Tibial artery (tissue), 4 donors: Measurements from ENCODE around the gene ACE2.

Experiments used
- DNase-seq, 2 donors: peaks; one replicate each; pipeline ENCODE4 v3.0.0-alpha.2; 2019
- H3K27ac ChIP-seq, 2 donors: fragments of 200-600 bp; sonication (generic) in 1 of 2; 1 replicate in 1 of 2; 2 replicates in 1 of 2; pipeline ENCODE4 v1.5.1; 2018 to 2019; ENCODE audit warnings: mild to moderate bottlenecking in 1 of 2
- H3K27me3 ChIP-seq, 2 donors: fragments of 200-600 bp; sonication (generic) in 1 of 2; one replicate each; pipeline versions ENCODE4 v1.5.1 to v1.6.0; 2016 to 2019
- H3K36me3 ChIP-seq, 3 donors: fragments of 200-600 bp; sonication (generic) in 2 of 3; one replicate each; pipeline ENCODE4 v1.5.1; 2016 to 2019; ENCODE audit warnings: mild to moderate bottlenecking in 2 of 3
- H3K4me1 ChIP-seq, 4 donors: fragments of 200-600 bp; sonication (generic) in 2 of 4; 1 replicate in 3 of 4; 2 replicates in 1 of 4; pipeline ENCODE4 v1.5.1; 2016 to 2019
- H3K4me3 ChIP-seq, 2 donors: fragments of 200-600 bp; sonication (generic) in 1 of 2; 1 replicate in 1 of 2; 2 replicates in 1 of 2; pipeline ENCODE4 v1.5.1; 2018 to 2019; ENCODE audit warnings: mild to moderate bottlenecking in 2 of 2
- H3K9me3 ChIP-seq, 3 donors: fragments of 200-600 bp; sonication (generic) in 1 of 3; one replicate each; pipeline ENCODE4 v1.5.1; 2016 to 2019
- intact Hi-C: fragments of 100-400 bp; cut with DNase I; formaldehyde crosslinking; loops from one replicate; pipeline ENCODE4 v1.15.0; 2023; ENCODE audit warnings: low total_unique reads
- TF ChIP-seq, protein P1 (sequence below), 2 experiments: fragments of 200-600 bp in 1 of 2; fragments of 450-650 bp in 1 of 2; IDR thresholded peaks; one replicate each; pipeline ENCODE4 v1.5.1; 2017 to 2019; ENCODE audit warnings: antibody characterized with exemption in 2 of 2, mild to moderate bottlenecking in 1 of 2, moderate library complexity in 1 of 2

The ACE2 gene

DNA sequence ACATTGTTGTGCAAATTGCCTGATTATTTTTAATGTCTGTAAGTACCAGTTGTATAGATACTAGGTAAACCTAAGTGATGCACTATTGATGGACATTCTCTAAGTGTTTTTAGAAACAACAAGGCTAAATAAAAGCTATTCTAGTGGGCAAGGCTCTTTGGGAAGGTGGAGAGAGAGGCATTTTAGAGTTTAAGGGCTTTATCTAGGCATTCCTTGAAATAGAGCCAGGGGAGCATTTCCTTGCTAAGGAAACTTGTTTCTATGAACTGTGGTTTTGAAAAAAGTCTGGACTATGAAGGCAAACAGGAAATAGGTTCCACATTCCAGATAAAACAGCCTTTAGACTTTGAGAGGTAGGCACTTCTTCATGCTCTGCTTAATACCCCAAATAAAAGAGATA is 76.3 kb downstream of the ACE2 start:
- intact Hi-C loops: no loop called here
- H3K27ac ChIP-seq: no peak overlapping the region

DNA sequence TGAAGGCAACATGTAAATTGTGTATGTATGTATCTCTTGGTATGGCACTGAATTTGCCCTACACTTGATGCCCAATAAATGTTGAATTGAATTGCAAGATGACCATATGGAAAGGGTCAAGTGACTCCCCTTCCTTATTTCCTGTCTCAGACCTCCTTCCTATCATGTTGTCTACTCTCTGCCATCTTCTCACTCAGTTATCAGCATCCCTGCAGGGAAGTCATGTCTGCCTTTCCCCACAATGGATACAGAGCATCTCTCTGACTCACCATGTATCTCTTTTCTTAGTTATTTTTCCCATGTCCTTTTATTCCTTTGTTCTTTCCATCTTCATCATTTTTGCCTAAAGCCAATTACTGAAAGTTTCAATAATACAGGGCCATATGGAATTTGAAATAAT is 77.7 kb downstream of the ACE2 start:
- H3K27me3 ChIP-seq: no peaks in the 10 kb centered on the region
- no peak overlapping the region for H3K4me3 ChIP-seq
- intact Hi-C loops: no loop called here
- no peak overlapping the region for H3K27ac ChIP-seq
- no peaks in the 10 kb centered on the region for H3K9me3 ChIP-seq
- TF ChIP-seq, protein P1, sequence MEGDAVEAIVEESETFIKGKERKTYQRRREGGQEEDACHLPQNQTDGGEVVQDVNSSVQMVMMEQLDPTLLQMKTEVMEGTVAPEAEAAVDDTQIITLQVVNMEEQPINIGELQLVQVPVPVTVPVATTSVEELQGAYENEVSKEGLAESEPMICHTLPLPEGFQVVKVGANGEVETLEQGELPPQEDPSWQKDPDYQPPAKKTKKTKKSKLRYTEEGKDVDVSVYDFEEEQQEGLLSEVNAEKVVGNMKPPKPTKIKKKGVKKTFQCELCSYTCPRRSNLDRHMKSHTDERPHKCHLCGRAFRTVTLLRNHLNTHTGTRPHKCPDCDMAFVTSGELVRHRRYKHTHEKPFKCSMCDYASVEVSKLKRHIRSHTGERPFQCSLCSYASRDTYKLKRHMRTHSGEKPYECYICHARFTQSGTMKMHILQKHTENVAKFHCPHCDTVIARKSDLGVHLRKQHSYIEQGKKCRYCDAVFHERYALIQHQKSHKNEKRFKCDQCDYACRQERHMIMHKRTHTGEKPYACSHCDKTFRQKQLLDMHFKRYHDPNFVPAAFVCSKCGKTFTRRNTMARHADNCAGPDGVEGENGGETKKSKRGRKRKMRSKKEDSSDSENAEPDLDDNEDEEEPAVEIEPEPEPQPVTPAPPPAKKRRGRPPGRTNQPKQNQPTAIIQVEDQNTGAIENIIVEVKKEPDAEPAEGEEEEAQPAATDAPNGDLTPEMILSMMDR (IDR thresholded peaks at IDR 0.05): no peak
- no peaks in the 10 kb centered on the region for H3K36me3 ChIP-seq
- no peak for DNase-seq
- no peaks in the 10 kb centered on the region for H3K4me1 ChIP-seq

More for the DNA sequence above, 76.3 kb downstream of the ACE2 start:
- no peaks in the 10 kb centered on the region for H3K4me1 ChIP-seq
- DNase-seq: no peak
- no peaks in the 10 kb centered on the region for H3K9me3 ChIP-seq
- no peak overlapping the region for H3K4me3 ChIP-seq
- TF ChIP-seq, protein P1 (IDR thresholded peaks at IDR 0.05): no peak
- no peaks in the 10 kb centered on the region for H3K27me3 ChIP-seq
- H3K36me3 ChIP-seq: no peaks in the 10 kb centered on the region

DNA sequence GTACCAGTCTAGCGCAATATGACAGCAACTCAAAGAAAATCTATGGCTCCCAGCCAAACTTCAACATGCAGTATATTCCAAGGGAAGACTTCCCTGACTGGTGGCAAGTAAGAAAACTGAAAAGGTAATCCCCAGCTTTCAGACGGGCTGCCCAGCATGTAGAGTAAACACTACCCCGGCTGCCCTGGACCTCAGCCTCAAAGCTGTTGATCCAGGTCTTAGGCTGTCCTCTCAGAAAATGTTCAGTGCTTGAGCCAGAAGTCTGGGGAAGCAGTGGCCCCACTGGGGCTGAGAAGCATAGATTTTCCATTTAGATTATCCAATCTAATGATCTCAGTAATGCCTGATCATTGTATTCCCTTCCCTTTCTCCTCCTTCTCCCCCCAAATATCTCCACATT is 78.3 kb downstream of the ACE2 start:
- no peak overlapping the region for H3K27ac ChIP-seq
- no peak for DNase-seq
- intact Hi-C loops: no loop called here
- no peaks in the 10 kb centered on the region for H3K27me3 ChIP-seq
- H3K4me1 ChIP-seq: no peaks in the 10 kb centered on the region
- TF ChIP-seq, protein P1 (IDR thresholded peaks at IDR 0.05): no peak
- no peaks in the 10 kb centered on the region for H3K36me3 ChIP-seq
- H3K4me3 ChIP-seq: no peak overlapping the region
- no peaks in the 10 kb centered on the region for H3K9me3 ChIP-seq

DNA sequence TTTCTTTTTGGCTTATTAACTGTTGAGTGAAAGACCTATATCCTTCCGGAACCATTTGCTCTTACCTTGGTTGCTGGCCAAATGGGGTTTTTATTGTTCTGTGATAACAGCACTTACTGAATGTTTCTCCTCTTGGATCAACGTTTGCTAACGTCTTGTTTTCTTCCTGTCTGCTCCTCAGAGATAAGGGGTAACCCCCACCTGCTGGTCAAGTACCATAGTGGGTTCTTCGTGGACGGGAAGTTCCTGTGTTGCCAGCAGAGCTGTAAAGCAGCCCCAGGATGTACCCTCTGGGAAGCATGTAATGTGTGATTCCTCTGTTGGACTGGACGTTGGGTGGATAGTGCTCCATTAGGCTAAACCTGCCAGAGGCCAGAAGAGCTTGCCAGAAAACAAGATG is 84.8 kb downstream of the ACE2 start:
- intact Hi-C loops: no loop called here
- Histone ChIP-seq H3K4me3 (no peak overlapping the region), H3K27me3 (no peaks in the 10 kb centered on the region), H3K27ac (no peak overlapping the region), H3K36me3 (no peaks in the 10 kb centered on the region), H3K9me3 (no peaks in the 10 kb centered on the region), H3K4me1 (no peaks in the 10 kb centered on the region)
- TF ChIP-seq, protein P1 (IDR thresholded peaks at IDR 0.05): no peak
- DNase-seq: peak in 1 of 2 donors; percentile 18

DNA sequence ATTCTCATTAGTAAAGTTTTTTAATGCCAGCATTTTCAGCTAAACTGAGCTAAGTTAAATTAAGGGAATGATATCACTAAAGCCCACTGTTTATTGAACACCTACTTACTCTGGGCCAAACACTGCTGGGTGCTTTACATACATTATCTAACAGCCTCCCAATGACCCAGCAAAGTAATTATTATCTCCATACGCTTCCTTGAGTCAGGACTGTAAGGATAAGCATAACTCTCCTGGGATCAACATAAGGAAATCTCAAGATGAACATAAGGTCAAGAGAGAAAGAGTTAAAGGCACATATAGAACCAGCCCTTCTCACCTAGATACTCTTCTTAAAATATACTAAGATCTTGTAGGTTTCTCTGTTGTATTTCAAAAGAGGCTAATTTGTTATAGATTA is 86.5 kb downstream of the ACE2 start:
- Histone ChIP-seq H3K4me3 (no peak overlapping the region), H3K27ac (no peak overlapping the region), H3K36me3 (no peaks in the 10 kb centered on the region), H3K4me1 (no peaks in the 10 kb centered on the region), H3K27me3 (no peaks in the 10 kb centered on the region), H3K9me3 (no peaks in the 10 kb centered on the region)
- DNase-seq: no peak
- intact Hi-C loops: no loop called here
- TF ChIP-seq, protein P1 (IDR thresholded peaks at IDR 0.05): no peak

DNA sequence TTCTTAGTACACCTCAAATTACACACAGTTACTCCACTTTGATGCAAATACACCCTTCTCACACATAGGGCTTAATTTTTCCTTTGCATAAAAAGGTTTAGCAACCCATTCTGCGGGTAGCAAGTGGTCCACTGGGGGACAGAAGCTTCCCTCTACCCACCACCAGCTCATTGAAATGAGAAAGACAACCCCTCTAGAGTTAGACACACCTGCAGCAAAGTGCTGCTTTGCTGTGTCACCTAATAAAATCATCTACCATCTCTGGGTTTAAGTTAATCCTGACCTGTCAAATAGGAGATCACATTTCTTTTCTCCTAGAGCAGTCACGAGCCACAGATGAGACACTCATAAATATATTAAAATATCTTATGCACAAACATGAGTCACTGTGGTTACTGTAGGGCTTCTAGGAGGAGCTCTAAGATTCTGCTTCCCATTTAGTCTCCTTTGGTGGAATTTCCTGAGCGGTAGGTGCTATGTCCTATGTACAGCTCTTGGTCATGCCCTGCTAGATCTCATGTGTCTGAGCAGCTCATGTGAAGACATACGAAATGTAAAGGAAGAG is 88.3 kb downstream of the ACE2 start:
- Histone ChIP-seq H3K4me3 (no peak overlapping the region), H3K27ac (no peak overlapping the region), H3K4me1 (no peaks in the 10 kb centered on the region), H3K36me3 (no peaks in the 10 kb centered on the region), H3K27me3 (no peaks in the 10 kb centered on the region), H3K9me3 (no peaks in the 10 kb centered on the region)
- no peak for DNase-seq
- intact Hi-C loops: no loop called here
- TF ChIP-seq, protein P1 (IDR thresholded peaks at IDR 0.05): no peak
